ENCODE measurements around the gene MEIOSIN. TPM values are rescaled to one million over a fixed set of nuclear protein-coding genes. Genes with fewer than 3 reads are reported as not detected.
A peak's percentile ranks its signal among the peaks of the same experiment; 100 is the strongest.

The MEIOSIN gene
- total and polyA plus RNA-seq, 9 of the 15 experiments (the other 6 are each of a cell fraction or from before 2014, with no cell fraction given), result 0.06 to 2.0 (median 0.76) TPM

GRCh38 chr19:45763691-45764294 is 30.6 kb downstream of the MEIOSIN start:
- Histone ChIP-seq H3K79me2 (ENCODE audit: control insufficient read depth, insufficient read depth, low read length) (peaks cover 17% of the 10 kb centered on the region; the same call in 2 of the 3 replicates), H3K9me1 (ENCODE audit: control insufficient read depth, insufficient read depth, low read length) (no peaks in the 10 kb centered on the region), H3K36me3 (ENCODE audit: control insufficient read depth, insufficient read depth, low read length) (no peaks in the 10 kb centered on the region; the same call in 2 of the 3 replicates), H3K4me1 (replicated peaks in 1 of 2; ENCODE audit: control insufficient read depth in 2 of 2, insufficient read depth in 2 of 2, low read length in 2 of 2) (peaks cover 6 to 70% of the 10 kb centered on the region in 2 experiments; a peak in 4 of 5 replicates), H3K4me2 (ENCODE audit: insufficient read depth, low read length) (no peak overlapping the region), H3K27me3 (ENCODE audit: control insufficient read depth in 2 of 2, insufficient read depth in 2 of 2, low read length in 2 of 2) (no peaks in the 10 kb centered on the region; a peak in 1 of 5 replicates), H3K9me3 (replicated peaks; ENCODE audit: control insufficient read depth, insufficient read depth, low read depth, low read length) (no peaks in the 10 kb centered on the region), H3K4me3 (no peak overlapping the region), H3K9ac (ENCODE audit: insufficient read depth in 1 of 2, low read depth in 2 of 2, low read length in 2 of 2) (peak overlapping the region in 1 of 2 experiments; percentile 48; a peak in 2 of 4 replicates), H3K27ac (ENCODE audit: extremely low read depth, low read depth, low read length) (no peak overlapping the region), H2AFZ (ENCODE audit: low read depth, low read length) (no peak overlapping the region), H4K20me1 (replicated peaks; ENCODE audit: control insufficient read depth, insufficient read depth, low read length) (no peaks in the 10 kb centered on the region)
- ATAC-seq (no peak), FAIRE-seq (no peak), DNase-seq (ENCODE audit: extremely low read depth in 1 of 4, low spot score in 3 of 4) (no peak)
- CTCF ChIA-PET (ENCODE audit: low intra/inter-chr PET ratio), result no interaction called here
- intact Hi-C loops (cut with micrococcal nuclease) (no loop called here), in situ Hi-C loops (cut with MboI) (no loop called here)
- POLR2A ChIA-PET, result interaction anchor here (0.6 to 1.3 kb wide), 3 partner anchors 9 to 99 kb away, joined by 3 to 4 read pairs (median 3); partner anchors contain the start of gene SYMPK
- whole genome bisulfite sequencing (ENCODE audit: insufficient coverage, low coverage, missing lambda C conversion rate), result 56% methylated on average over 18 of the region's 27 CpGs
- no TSS peak for BruUV-seq (replicated peaks)
- no peak for TF ChIP-seq ZNF75A (CRISPR knock-in tag; IDR thresholded peaks at IDR 0.05)
- TF ChIP-seq MEF2D (tag; conservative IDR thresholded peaks at IDR 0.05; ENCODE audit: low read depth), result no peak
- no peak for TF ChIP-seq HCFC1 (IDR thresholded peaks at IDR 0.05; ENCODE audit: low read depth, low read length)
- peak; percentile 62; the same call in 1 of the 2 replicates for TF ChIP-seq POLR2G (IDR thresholded peaks at IDR 0.05; ENCODE audit: low read depth, low read length)
- peak; percentile 26; the same call in 1 of the 2 replicates for TF ChIP-seq ZBTB33 (CRISPR knock-in tag; IDR thresholded peaks at IDR 0.05)
- TF ChIP-seq SOX6 (IDR thresholded peaks at IDR 0.05), result no peak
- no peak for TF ChIP-seq TAF7 (tag; IDR thresholded peaks at IDR 0.05)
- no peak for TF ChIP-seq GATA2 (CRISPR knock-in tag; IDR thresholded peaks at IDR 0.05)
- TF ChIP-seq ZBTB49 (CRISPR knock-in tag; IDR thresholded peaks at IDR 0.05; ENCODE audit: borderline replicate concordance), result no peak
- peak; percentile 33 for TF ChIP-seq RBM22 (IDR thresholded peaks at IDR 0.05; ENCODE audit: low read depth, low read length, poor library complexity, severe bottlenecking)
- no peak for TF ChIP-seq CREB3L1 (IDR thresholded peaks at IDR 0.05; ENCODE audit: borderline replicate concordance, low read depth)
- TF ChIP-seq, protein P1, sequence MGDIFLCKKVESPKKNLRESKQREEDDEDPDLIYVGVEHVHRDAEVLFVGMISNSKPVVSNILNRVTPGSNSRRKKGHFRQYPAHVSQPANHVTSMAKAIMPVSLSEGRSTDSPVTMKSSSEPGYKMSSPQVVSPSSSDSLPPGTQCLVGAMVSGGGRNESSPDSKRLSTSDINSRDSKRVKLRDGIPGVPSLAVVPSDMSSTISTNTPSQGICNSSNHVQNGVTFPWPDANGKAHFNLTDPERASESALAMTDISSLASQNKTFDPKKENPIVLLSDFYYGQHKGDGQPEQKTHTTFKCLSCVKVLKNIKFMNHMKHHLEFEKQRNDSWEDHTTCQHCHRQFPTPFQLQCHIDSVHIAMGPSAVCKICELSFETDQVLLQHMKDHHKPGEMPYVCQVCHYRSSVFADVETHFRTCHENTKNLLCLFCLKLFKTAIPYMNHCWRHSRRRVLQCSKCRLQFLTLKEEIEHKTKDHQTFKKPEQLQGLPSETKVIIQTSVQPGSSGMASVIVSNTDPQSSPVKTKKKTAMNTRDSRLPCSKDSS (IDR thresholded peaks at IDR 0.05; ENCODE audit: low read depth, partially characterized antibody), result no peak
- no peak for TF ChIP-seq POLR2AphosphoS2 (IDR thresholded peaks at IDR 0.05; ENCODE audit: low read length)
